ENCODE data around the gene MAN2B2. TPM values are rescaled to one million over a fixed set of nuclear protein-coding genes. Genes with fewer than 3 reads are reported as not detected.
A peak's percentile ranks its signal among the peaks of the same experiment; 100 is the strongest.

The MAN2B2 gene
- total and polyA plus RNA-seq, 8 donors = 12.7 to 22.9 (median 17.1) TPM

DNA sequence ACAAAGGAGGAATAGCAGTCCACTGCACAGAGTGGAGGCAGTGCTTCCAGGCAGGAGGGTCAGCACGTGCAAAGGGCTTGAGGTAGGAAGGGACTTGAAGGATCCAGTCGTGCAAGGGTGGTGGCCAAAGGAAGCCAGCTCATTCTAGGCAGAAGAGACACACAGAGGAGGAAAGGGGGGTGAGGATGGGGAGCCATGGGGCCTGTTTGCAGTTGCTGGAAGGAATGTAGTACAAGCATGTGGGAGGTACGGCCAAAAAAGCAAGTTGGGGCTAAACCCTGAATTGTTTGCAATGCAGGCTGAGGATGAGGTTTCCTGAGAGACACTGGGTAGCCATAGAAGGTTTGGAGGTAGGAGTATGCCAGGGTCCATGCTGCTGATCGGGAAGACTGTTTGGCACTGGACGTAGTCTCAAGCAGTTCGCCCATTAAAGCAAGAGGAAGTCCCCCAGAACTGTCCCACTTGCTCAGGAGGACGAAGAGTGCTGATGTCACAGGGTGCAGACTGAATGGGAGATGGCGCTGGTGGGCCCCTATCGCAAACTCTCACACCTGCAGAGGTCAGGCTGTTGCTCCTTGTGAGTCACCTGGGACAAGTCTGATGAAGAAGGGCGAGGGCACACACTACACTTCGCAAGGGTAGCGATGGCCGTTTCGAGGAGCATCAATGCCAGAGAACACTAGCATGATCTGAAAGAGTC is 9.1 kb upstream of the MAN2B2 start:
- peaks cover 3 to 5% (median 4%) of the 10 kb centered on the region in 3 donors for H3K4me1 ChIP-seq
- peaks cover 0 to 7% (median 4%) of the 10 kb centered on the region in 4 donors for H3K27me3 ChIP-seq
- ATAC-seq (no peak), FAIRE-seq (no peak), DNase-seq (peak in 1 of 6 donors; percentile 15)
- H3K36me3 ChIP-seq = no peaks in the 10 kb centered on the region
- intact Hi-C loops (cut with DNase I) = no loop called here
- WGBS, 2 donors = 66 to 77% methylated on average over 14 of the region's 14 CpGs
- H3K9me3 ChIP-seq = no peaks in the 10 kb centered on the region
- no peak overlapping the region for H3K4me3 ChIP-seq
- no peak overlapping the region for H3K27ac ChIP-seq
- TF ChIP-seq, protein P1, sequence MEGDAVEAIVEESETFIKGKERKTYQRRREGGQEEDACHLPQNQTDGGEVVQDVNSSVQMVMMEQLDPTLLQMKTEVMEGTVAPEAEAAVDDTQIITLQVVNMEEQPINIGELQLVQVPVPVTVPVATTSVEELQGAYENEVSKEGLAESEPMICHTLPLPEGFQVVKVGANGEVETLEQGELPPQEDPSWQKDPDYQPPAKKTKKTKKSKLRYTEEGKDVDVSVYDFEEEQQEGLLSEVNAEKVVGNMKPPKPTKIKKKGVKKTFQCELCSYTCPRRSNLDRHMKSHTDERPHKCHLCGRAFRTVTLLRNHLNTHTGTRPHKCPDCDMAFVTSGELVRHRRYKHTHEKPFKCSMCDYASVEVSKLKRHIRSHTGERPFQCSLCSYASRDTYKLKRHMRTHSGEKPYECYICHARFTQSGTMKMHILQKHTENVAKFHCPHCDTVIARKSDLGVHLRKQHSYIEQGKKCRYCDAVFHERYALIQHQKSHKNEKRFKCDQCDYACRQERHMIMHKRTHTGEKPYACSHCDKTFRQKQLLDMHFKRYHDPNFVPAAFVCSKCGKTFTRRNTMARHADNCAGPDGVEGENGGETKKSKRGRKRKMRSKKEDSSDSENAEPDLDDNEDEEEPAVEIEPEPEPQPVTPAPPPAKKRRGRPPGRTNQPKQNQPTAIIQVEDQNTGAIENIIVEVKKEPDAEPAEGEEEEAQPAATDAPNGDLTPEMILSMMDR (IDR thresholded peaks at IDR 0.05) = no peak

- intact Hi-C loops (cut with DNase I) = no loop called here
- Histone ChIP-seq H3K4me1 (peaks cover 3 to 5% (median 4%) of the 10 kb centered on the region in 3 donors), H3K9me3 (no peaks in the 10 kb centered on the region), H3K27ac (no peak overlapping the region), H3K36me3 (no peaks in the 10 kb centered on the region), H3K27me3 (peaks cover 0 to 7% (median 4%) of the 10 kb centered on the region in 4 donors), H3K4me3 (no peak overlapping the region)
- TF ChIP-seq, protein P1 (IDR thresholded peaks at IDR 0.05) = no peak
- WGBS, 2 donors = 71 to 80% methylated on average over 13 of the region's 13 CpGs
- no peak for FAIRE-seq
- peak in 1 of 6 donors; percentile 11 for DNase-seq
- no peak for ATAC-seq
These were observed 8.4 kb upstream of the MAN2B2 start for GRCh38 chr4:6566391-6567190.

DNA sequence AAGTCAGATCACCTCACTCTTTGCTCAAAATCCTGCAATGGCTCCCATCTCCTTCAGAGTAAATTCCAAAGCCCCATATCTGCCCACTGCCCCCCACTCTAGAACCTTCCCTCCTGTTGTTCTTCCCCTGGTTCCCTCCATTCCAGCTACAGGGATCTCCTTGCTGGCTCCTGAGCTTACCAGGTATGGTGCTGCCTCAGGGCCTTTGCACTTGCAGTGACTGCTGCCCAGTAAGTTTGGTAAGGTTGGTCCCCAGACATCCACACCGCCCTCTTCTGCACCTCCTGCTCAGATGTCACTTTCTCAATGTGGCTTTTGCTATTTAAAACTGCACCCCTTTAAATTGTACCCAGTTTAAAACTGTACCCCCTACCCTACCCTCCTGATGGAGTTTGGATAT is 7.8 kb upstream of the MAN2B2 start:
- Histone ChIP-seq H3K4me1 (peaks cover 3 to 5% (median 4%) of the 10 kb centered on the region in 3 donors), H3K36me3 (no peaks in the 10 kb centered on the region), H3K9me3 (no peaks in the 10 kb centered on the region), H3K4me3 (no peak overlapping the region), H3K27me3 (peaks cover 0 to 7% (median 4%) of the 10 kb centered on the region in 4 donors), H3K27ac (no peak overlapping the region)
- WGBS, 2 donors = 90 to 92% methylated on average over 1 of the region's 1 CpG
- TF ChIP-seq, protein P1 (IDR thresholded peaks at IDR 0.05) = no peak
- intact Hi-C loops (cut with DNase I) = no loop called here
- DNase-seq (no peak), FAIRE-seq (no peak), ATAC-seq (no peak)

DNA sequence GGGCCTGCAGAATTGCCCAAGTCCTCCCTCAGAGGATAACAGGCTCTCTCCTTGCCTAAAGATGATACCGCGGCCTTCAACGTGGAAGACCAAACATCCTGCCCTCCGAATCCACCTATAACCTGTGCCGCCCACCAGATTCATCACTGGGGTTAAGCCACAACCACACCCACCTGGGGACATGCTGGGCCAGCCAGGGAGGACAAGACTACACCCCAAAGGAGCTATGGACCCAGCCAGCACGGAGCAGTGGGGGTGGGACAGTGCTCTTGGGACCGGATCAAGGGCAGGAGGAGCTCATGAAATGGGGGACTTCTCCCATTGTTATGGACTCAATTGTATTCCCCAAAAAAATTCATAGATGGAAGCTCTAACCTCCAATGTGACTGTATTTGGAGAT is 6.8 kb upstream of the MAN2B2 start:
- Histone ChIP-seq H3K4me1 (peaks cover 1 to 3% (median 2%) of the 10 kb centered on the region in 3 donors), H3K36me3 (no peaks in the 10 kb centered on the region), H3K27ac (no peak overlapping the region), H3K4me3 (no peak overlapping the region), H3K27me3 (peaks cover 0 to 3% (median 1%) of the 10 kb centered on the region in 4 donors), H3K9me3 (no peaks in the 10 kb centered on the region)
- TF ChIP-seq, protein P1 (IDR thresholded peaks at IDR 0.05) = no peak
- 76 to 84% methylated on average over 7 of the region's 7 CpGs for WGBS, 2 donors
- no peak for ATAC-seq
- no peak for FAIRE-seq
- intact Hi-C loops (cut with DNase I) = no loop called here
- DNase-seq = peak in 1 of 6 donors; percentile 25
